ENCODE results near the gene EFNA2.

DNA sequence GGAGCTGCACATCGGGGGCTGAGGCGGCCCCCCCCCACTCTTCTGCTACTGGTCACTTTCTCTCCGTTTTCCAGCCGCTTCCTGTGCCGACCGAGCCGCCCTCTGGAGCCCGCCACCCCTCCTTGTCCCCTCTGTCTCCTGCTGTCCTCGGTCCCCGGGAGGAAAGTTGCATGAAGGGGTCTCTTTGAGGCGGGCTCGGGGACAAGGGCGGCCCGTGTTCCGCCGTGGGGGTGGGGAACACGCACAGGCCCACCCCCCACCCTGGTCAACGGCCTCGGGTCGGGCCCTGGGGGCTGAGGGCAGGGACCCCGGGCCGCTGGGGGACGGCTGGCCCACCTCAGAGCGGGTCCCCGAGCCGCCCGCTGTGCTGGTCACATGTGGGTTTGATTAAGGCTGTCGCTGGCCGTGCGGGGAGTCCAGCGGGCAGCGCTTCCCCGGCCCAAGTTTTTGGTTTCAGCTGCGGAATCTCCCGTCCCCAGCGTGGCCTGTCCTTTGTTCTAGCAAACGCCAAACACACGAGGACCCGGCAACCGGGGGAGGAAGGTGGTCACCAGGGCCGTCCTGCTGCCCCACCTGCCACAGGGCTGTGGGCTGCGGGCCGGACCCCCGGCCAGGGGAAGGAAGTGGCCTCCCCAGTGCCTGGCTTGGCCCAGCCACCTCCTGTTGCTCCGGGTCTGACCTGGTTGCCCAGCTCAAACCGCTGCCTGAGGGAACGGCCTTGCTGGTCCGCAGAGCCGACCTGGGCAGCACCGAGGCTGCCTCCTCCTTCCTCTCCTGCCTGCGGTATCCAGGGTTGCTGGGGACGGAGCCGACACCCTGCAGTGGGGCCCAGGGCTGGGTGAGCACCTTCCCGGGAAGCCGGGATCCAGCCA, 1.9 kb downstream of the EFNA2 start:
- TF ChIP-seq, protein P1, sequence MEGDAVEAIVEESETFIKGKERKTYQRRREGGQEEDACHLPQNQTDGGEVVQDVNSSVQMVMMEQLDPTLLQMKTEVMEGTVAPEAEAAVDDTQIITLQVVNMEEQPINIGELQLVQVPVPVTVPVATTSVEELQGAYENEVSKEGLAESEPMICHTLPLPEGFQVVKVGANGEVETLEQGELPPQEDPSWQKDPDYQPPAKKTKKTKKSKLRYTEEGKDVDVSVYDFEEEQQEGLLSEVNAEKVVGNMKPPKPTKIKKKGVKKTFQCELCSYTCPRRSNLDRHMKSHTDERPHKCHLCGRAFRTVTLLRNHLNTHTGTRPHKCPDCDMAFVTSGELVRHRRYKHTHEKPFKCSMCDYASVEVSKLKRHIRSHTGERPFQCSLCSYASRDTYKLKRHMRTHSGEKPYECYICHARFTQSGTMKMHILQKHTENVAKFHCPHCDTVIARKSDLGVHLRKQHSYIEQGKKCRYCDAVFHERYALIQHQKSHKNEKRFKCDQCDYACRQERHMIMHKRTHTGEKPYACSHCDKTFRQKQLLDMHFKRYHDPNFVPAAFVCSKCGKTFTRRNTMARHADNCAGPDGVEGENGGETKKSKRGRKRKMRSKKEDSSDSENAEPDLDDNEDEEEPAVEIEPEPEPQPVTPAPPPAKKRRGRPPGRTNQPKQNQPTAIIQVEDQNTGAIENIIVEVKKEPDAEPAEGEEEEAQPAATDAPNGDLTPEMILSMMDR (IDR thresholded peaks at IDR 0.05) = no peak
- TF ChIP-seq POLR2A (IDR thresholded peaks at IDR 0.05) = no peak

Data from uterus (tissue), 2 donors.